GM19328 (cell line): ENCODE data around the gene RASIP1.

Experiments used
- ATAC-seq: cut with Tn5 transposase; IDR thresholded peaks from one replicate; pipeline ENCODE4 v1.9.1; 2021; ENCODE audit warnings: mild to moderate bottlenecking, moderate library complexity; ENCODE audit not compliant: unreplicated experiment

The RASIP1 gene

DNA sequence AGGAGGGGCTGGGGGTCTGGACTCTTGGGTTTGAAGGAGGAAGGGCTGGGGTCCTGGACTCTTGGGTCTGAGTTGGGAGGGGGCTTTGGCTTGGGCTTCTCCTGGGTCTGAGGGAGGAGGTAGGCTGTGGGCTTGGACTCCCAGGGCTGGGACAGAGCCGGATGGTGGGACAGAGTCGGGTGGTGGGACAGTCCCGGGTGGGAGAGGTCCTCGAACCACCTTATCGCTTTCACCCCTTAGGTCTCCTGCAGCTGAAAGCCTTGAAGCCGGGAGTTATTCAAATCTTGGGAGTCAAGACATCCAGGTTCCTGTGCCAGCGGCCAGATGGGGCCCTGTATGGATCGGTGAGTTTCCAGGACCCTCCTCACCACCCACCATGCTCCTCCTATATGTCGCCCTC, 16.3 kb upstream of the RASIP1 start:
- no peak for ATAC-seq

DNA sequence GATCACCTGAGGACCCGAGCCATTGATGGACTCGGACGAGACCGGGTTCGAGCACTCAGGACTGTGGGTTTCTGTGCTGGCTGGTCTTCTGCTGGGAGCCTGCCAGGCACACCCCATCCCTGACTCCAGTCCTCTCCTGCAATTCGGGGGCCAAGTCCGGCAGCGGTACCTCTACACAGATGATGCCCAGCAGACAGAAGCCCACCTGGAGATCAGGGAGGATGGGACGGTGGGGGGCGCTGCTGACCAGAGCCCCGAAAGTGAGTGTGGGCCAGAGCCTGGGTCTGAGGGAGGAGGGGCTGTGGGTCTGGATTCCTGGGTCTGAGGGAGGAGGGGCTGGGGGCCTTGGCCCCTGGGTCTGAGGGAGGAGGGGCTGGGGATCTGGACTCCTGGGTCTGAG, 15.8 kb upstream of the RASIP1 start:
- ATAC-seq = no peak

DNA sequence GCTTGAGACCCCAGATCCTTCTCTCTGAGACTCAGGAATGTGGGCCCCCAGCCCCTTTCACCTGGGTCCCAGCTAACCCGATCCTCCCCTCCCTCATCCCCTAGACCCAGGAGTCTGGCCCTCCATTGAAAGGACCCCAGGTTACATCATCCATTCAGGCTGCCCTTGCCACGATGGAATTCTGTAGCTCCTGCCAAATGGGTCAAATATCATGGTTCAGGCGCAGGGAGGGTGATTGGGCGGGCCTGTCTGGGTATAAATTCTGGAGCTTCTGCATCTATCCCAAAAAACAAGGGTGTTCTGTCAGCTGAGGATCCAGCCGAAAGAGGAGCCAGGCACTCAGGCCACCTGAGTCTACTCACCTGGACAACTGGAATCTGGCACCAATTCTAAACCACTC, 15.4 kb upstream of the RASIP1 start:
- ATAC-seq = no peak

GRCh38 chr19:48755084-48755641, 14.8 kb upstream of the RASIP1 start, which contains the start of gene FGF21:
FGF21 (plus strand) TSS chr19:48755524; CDS start chr19:48756237, 713 bp downstream.
- no peak for ATAC-seq

GRCh38 chr19:48752496-48753365, 12.3 kb upstream of the RASIP1 start, which contains the start of gene FUT1:
FUT1 (minus strand) TSS chr19:48752641; CDS start chr19:48751281, 1,360 bp downstream.
- ATAC-seq = no peak

- ATAC-seq = no peak
These were observed 11.6 kb upstream of the RASIP1 start for GRCh38 chr19:48751845-48752495.

- no peak for ATAC-seq
These were observed 10.5 kb upstream of the RASIP1 start for GRCh38 chr19:48750771-48751504.

GRCh38 chr19:48750351-48750750, 9.9 kb upstream of the RASIP1 start:
- ATAC-seq = no peak

DNA sequence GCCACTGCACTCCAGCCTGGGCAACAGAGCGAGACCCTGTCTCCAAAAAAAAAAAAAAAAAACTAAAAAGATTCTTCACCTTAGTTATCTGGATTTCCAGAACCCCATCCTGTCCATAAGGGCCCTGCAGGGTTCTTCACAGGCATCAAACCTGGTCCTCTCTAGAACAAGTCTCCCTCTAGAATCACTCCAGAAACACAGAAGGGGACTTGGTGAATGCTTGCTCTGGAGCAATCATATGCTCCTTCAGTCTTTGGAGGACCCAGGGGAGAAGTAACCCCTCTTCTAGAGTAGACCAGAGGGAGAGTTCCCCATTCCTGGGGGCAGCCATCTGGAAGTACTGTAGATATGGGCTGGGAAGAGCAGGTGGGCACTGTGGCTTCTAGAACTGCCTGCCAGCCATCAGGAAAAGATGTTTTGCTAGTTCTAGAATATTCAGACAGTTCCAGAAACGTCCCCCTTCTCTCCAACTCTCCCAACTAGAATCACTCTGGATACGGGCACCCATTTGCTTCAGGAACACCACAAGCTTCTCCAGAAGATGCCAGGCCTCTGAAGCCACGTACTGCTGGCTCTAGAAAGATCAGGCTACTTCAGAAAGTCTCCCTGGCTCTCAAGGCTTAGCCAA, 9.3 kb upstream of the RASIP1 start:
- ATAC-seq = no peak

- no peak for ATAC-seq
These were observed 6.5 kb upstream of the RASIP1 start, which contains the start of gene IZUMO1 for GRCh38 chr19:48746738-48747575. IZUMO1 (minus strand) TSS chr19:48746909; CDS start chr19:48745859, 1,050 bp downstream.

- ATAC-seq = no peak
These were observed 5.7 kb upstream of the RASIP1 start for GRCh38 chr19:48746110-48746509.

DNA sequence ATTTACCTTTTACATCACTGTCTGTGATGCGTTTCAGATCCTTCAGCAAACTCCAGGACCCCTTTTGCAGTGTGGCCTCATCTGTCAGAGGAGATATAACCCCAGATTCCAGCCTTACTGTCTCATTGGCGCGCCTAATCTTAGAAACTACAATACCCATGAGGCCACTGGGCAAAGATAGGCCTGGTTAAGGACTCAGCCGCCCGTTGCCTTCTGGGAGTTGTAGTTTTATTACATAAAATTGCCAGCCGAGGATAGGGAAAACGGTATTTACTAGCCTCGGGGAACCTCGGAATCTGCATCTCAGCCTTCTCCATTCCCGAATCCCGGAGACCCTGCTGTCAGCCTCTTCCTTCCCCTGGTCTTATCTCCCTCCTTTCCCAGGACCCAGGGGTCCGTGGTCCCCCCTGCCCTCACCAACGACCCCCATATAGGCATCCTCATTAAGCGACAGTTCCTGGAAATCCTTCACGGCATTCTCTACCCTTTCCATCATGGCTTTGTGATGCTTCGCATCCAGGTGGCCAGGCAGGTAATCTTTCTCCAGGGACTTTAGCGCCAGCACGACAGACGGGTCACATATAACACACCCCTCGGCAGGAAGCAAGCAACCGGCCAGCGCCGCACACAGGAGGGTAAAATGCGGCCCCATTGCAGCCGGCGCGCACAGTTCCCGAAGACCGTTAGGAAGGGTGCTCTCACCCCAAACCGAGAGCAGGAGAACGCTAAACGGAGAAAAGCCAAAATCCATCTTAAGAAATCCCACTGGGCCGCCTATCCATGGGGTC, 5.0 kb upstream of the RASIP1 start:
- ATAC-seq = no peak

- ATAC-seq = no peak
These were observed 1.7 kb upstream of the RASIP1 start for GRCh38 chr19:48742096-48742495.

DNA sequence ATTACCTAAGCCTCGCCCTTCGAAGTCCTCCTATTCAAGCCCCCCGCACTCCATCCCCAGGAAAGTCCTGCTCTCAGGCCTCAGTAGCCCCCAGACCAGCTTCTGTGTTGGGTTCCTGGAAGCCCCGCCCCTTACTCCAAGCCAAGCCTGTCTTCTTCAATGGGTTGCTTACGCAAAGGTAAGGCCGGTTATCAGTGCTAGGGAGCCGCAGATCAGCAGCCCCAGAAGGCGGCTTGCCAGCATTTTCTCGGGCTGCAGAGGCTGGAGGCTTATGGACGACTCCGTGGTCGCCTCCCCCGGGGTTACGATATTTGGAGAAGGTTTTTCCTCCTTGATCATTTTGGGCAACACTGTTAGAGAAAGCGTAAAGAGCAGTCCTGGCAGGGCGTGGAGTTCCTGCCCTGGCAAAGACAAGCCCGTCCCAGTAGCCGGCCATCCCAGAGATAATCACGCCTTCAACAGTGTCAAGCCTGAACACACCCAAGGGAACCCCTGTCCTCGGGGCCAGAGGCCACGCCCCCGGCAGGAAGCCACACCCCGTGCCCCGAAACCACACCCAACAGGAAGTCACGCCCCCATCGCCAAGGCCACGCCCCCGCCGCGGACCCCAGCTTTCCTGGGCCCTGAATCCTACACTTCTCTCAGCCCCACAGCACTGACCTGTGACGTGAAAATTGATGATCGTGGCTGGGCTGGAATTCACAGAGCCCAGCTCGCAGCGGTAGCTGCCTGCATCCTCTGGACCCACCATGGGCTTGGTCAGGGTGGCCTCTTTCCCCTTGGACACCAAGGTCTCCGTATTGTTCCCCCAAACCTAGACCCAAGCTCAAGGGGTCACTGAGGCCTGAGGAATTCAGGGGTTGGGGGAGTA, 954 bp upstream of the RASIP1 start:
- ATAC-seq = no peak

DNA sequence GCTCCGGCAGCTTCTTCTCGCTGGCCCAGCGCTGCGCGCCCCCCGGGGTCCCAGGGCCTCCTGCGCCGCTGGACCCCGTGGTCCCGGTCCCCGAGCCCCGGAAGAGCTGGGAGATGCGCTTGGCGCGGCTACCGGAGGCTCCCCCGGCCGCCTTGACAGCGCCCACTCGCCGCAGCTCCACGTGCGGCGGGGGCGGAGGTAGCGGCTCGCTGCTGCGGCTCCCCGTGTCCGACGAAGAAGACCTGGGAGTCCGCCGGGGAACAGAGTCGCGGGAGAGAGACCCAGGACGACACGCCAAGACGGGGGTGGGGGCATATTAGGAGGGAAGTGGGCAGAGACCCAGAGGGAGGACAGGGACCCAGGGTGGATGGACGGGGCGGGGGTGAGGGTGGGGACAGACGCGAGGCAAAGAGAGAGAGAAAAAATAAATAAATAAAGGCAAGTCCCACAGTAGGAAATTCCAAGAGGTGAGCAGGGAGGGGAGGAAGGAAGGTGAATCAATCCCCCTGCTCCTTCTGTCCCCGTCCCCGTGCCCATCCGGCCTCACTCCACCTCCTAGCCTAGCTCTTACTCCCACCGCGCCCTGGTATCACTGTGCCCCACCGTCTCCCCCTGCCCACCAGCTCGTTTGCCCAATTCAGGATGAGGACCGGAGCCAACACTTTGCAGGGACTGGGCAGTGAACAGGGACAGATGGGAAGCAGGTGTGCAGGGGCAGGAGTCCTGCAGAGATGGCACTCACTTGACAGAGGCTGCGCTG, 826 bp downstream of the RASIP1 start:
- no peak for ATAC-seq

- peak; percentile 81 for ATAC-seq
These were observed 1.6 kb downstream of the RASIP1 start for GRCh38 chr19:48738557-48739403.
